Esophagus muscularis mucosa (tissue), 4 donors: Measurements from ENCODE around the gene EGFL7. TPM values are rescaled to one million over a fixed set of nuclear protein-coding genes. Genes with fewer than 3 reads are reported as not detected.

Experiments
- DNase-seq: peaks from one replicate; pipeline ENCODE4 v3.0.0-alpha.2; 2017; ENCODE audit errors: extremely low spot score
- H3K27ac ChIP-seq, 4 donors: fragments of 200-600 bp; sonication (generic); replicated peaks in 1 of 4; 1 replicate in 3 of 4; 2 replicates in 1 of 4; pipeline ENCODE4 v1.5.1; 2016 to 2019; ENCODE audit warnings: mild to moderate bottlenecking in 1 of 4
- H3K27me3 ChIP-seq, 4 donors: fragments of 200-600 bp; sonication (generic); one replicate each; pipeline versions ENCODE4 v1.5.1 to v1.6.0; 2016 to 2019
- H3K36me3 ChIP-seq, 4 donors: fragments of 200-600 bp; sonication (generic); one replicate each; pipeline ENCODE4 v1.5.1; 2016 to 2019
- H3K4me1 ChIP-seq, 4 donors: fragments of 200-600 bp; sonication (generic); one replicate each; pipeline ENCODE4 v1.5.1; 2016 to 2019
- H3K4me3 ChIP-seq, 4 donors: fragments of 200-600 bp; sonication (generic); 1 replicate in 2 of 4; 2 replicates in 2 of 4; pipeline ENCODE4 v1.5.1; 2016 to 2019; ENCODE audit warnings: mild to moderate bottlenecking in 4 of 4, moderate library complexity in 1 of 4
- H3K9me3 ChIP-seq, 4 donors: fragments of 200-600 bp; sonication (generic); 1 replicate in 3 of 4; 2 replicates in 1 of 4; pipeline ENCODE4 v1.5.1; 2016 to 2019
- EP300 ChIP-seq: sonication (generic); formaldehyde crosslinking; IDR thresholded peaks from one replicate; pipeline ENCODE4 v1.6.1; 2017; ENCODE audit warnings: antibody characterized with exemption
- POLR2A ChIP-seq: fragments of 450-650 bp; IDR thresholded peaks from one replicate; pipeline ENCODE4 v1.6.1; 2017; ENCODE audit warnings: antibody characterized with exemption, moderate library complexity, mild to moderate bottlenecking, low read depth
- POLR2AphosphoS5 ChIP-seq, 2 donors: sonication (generic); formaldehyde crosslinking; IDR thresholded peaks; one replicate each; pipeline ENCODE4 v1.6.1; 2017; ENCODE audit warnings: antibody characterized with exemption in 2 of 2
- WGBS: methylation state at CpG from one replicate; pipeline ENCODE4 v1.1.5; 2018; 5-methylcytosine and 5-hydroxymethylcytosine counted together
- intact Hi-C: fragments of 100-400 bp; cut with DNase I; formaldehyde crosslinking; loops from one replicate; pipeline ENCODE4 v1.15.1; 2023
- total RNA-seq, 4 donors: library from RNA; depleted of rRNA; stranded (reverse); fragments of >200 nt; gene quantifications; one replicate each; pipeline versions ENCODE4 v1.1.0 to v1.2.1, GENCODE V29; 2016
- TF ChIP-seq, protein P1 (sequence below), 3 experiments: fragments of 200-600 bp in 2 of 3; fragments of 450-650 bp in 1 of 3; sonication (generic) in 2 of 3; IDR thresholded peaks; one replicate each; pipeline ENCODE4 v1.5.1; 2017 to 2019; ENCODE audit warnings: antibody characterized with exemption in 3 of 3, mild to moderate bottlenecking in 2 of 3, moderate library complexity in 1 of 3

EGFL7 gene
- total RNA-seq, 4 donors from 2014 or later = 33.2 to 134 (median 78.7) TPM

DNA sequence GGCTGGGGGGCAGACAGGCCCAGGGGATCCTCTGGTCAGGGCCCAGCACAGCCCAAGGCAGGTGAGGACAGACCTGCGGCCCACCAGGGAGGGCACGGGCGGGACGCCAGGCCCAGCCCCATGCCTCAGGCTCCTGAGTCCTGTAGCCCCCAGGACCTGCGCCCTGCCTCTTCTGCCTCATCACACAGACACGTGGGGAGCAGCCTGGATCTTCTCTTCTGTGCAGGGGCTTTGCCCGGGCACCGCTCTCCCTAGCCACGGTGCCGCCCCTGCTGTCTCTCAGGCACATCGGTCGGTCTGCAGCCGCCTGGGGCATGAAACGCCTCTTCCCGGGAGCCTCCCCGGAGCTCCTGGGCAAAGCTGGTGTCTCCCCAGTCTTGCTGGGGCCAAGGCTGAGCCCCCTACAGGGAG, 40.2 kb upstream of the EGFL7 start:
- Histone ChIP-seq H3K27ac (no peak overlapping the region), H3K9me3 (no peaks in the 10 kb centered on the region), H3K36me3 (no peaks in the 10 kb centered on the region), H3K4me3 (no peak overlapping the region), H3K27me3 (no peaks in the 10 kb centered on the region), H3K4me1 (peaks cover 30 to 45% (median 40%) of the 10 kb centered on the region in 4 donors)
- DNase-seq = no peak
- WGBS = 95% methylated on average over 11 of the region's 16 CpGs
- intact Hi-C loops = no loop called here
- TF ChIP-seq POLR2AphosphoS5 (IDR thresholded peaks at IDR 0.05) = no peak
- TF ChIP-seq, protein P1, sequence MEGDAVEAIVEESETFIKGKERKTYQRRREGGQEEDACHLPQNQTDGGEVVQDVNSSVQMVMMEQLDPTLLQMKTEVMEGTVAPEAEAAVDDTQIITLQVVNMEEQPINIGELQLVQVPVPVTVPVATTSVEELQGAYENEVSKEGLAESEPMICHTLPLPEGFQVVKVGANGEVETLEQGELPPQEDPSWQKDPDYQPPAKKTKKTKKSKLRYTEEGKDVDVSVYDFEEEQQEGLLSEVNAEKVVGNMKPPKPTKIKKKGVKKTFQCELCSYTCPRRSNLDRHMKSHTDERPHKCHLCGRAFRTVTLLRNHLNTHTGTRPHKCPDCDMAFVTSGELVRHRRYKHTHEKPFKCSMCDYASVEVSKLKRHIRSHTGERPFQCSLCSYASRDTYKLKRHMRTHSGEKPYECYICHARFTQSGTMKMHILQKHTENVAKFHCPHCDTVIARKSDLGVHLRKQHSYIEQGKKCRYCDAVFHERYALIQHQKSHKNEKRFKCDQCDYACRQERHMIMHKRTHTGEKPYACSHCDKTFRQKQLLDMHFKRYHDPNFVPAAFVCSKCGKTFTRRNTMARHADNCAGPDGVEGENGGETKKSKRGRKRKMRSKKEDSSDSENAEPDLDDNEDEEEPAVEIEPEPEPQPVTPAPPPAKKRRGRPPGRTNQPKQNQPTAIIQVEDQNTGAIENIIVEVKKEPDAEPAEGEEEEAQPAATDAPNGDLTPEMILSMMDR (IDR thresholded peaks at IDR 0.05) = no peak
- no peak for TF ChIP-seq EP300
- no peak for TF ChIP-seq POLR2A

DNA sequence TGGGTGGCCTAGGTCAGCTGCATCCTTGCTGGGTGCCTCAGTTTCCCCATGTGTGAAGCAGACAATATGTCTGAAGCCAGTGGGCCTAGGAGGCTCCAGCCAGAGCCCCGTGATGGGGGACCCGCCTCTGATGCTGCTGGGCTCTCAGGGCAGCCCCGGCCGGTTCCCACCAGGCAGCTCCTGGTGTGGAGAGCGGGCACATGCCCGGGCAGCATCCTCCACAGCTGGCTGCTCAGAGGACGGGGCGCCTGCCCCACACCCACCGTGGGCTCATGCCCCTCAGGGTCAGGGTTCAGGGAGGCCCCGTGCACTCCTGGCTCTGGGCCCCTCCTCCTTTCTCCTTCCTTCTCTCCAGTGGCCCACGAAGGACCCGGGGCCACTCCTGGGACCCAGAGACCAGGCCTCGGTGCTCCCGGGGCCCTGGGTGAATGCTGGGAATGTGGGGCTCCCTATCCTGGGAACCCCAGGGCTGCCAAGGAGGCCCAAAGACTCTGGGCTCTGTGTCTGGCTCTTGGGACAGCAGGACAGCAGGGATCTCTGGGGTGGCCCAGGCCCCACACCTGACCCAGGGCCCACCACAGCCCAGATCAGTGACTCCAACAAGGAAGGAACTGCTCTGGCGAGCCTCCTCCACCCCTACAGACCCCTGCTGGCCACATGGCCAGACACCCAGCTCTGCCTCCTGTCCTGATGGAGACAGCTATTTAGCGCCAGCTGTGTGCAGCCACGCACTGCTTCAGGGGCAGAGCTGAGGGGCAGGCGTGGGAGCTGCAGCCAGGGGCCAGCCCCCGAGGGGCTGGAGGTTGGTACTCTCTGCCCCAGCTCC, 39.5 kb upstream of the EGFL7 start:
- peaks cover 30 to 45% (median 40%) of the 10 kb centered on the region in 4 donors for H3K4me1 ChIP-seq
- no peak overlapping the region for H3K4me3 ChIP-seq
- no peak for DNase-seq
- H3K9me3 ChIP-seq = no peaks in the 10 kb centered on the region
- H3K27me3 ChIP-seq = peaks cover 0 to 2% (median 0%) of the 10 kb centered on the region in 4 donors
- no peaks in the 10 kb centered on the region for H3K36me3 ChIP-seq
- intact Hi-C loops = no loop called here
- 92% methylated on average over 11 of the region's 19 CpGs for WGBS
- H3K27ac ChIP-seq = no peak overlapping the region
- TF ChIP-seq POLR2AphosphoS5 (IDR thresholded peaks at IDR 0.05) = no peak
- TF ChIP-seq, protein P1 (IDR thresholded peaks at IDR 0.05) = no peak
- no peak for TF ChIP-seq POLR2A
- TF ChIP-seq EP300 = no peak

DNA sequence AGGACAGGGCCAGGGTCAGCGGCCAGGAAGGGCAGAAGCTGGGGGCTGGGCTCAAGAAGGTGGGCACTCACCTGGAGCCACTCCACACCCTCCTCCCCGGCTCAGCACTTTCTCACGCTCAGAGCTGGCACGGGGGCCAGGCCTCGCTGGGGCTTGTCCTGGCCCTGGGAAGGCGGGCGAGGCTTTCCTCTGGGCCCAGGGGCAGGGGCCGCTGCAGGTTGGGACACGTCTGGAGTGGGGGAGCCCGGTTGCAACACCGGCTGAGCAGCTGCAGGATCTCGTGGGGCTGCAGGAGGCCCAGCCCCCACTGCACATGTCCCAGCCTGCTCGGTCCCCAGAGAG, 38.9 kb upstream of the EGFL7 start:
- intact Hi-C loops = no loop called here
- Histone ChIP-seq H3K36me3 (no peaks in the 10 kb centered on the region), H3K27ac (no peak overlapping the region), H3K9me3 (no peaks in the 10 kb centered on the region), H3K4me3 (no peak overlapping the region), H3K4me1 (peaks cover 30 to 42% (median 39%) of the 10 kb centered on the region in 4 donors), H3K27me3 (peaks cover 0 to 8% (median 0%) of the 10 kb centered on the region in 4 donors)
- TF ChIP-seq POLR2A = no peak
- TF ChIP-seq POLR2AphosphoS5 (IDR thresholded peaks at IDR 0.05) = no peak
- TF ChIP-seq, protein P1 (IDR thresholded peaks at IDR 0.05) = no peak
- TF ChIP-seq EP300 = no peak
- DNase-seq = no peak
- WGBS = 86% methylated on average over 9 of the region's 13 CpGs

DNA sequence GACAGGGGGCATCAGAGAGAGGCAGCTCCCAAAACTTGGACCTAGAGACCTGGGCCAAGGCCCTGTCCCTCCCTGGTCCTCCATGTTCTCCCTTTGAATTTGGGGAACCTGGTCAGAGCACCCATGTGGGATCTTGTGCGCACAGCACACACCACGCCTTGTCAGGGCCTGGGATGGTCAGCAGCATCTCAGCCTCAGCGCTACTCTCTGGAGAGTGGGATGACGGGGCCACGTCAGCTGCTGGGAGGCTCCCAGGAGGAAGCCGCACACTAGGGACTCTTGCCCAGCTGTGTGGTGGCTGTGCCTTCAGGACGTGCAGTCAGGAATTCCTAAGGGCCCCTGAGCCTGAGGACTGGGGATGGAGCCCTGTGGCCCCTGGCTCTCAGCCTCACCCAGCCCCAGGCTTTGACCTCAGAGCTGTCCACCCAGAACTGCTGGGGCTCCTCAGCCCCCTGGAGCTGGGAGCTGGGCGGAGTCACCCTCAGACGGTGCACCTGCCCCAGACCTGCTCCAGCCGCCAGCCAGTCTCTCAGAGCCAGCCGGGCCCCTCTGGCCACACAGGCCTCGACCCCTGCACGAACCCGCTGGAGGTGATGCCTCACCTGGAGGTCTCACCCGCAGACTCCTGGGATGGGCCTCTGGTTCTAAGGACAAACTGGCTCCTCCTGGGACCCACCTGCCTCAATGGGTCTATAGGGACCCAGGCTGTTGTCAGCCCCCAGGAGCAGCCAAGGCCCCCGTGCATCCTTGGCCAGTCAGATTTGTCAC, 38.3 kb upstream of the EGFL7 start:
- H3K4me1 ChIP-seq = peaks cover 30 to 42% (median 35%) of the 10 kb centered on the region in 4 donors
- WGBS = 83% methylated on average over 8 of the region's 16 CpGs
- no peak for DNase-seq
- H3K36me3 ChIP-seq = no peaks in the 10 kb centered on the region
- TF ChIP-seq, protein P1 (IDR thresholded peaks at IDR 0.05) = no peak
- no peak for TF ChIP-seq POLR2A
- TF ChIP-seq POLR2AphosphoS5 (IDR thresholded peaks at IDR 0.05) = no peak
- TF ChIP-seq EP300 = no peak
- H3K27ac ChIP-seq = peak overlapping the region in 1 of 4 donors; percentile 28
- no peaks in the 10 kb centered on the region for H3K9me3 ChIP-seq
- H3K27me3 ChIP-seq = peaks cover 0 to 13% (median 0%) of the 10 kb centered on the region in 4 donors
- no peak overlapping the region for H3K4me3 ChIP-seq
- intact Hi-C loops = no loop called here
